ENCODE results near the gene ZNF653. TPM values are rescaled to one million over a fixed set of nuclear protein-coding genes. Genes with fewer than 3 reads are reported as not detected.

Gene ZNF653
- total and polyA plus RNA-seq, 2 of the 8 experiments (the other 6 are each of a cell fraction or from before 2014, with no cell fraction given) = 7.0 to 7.9 TPM

DNA sequence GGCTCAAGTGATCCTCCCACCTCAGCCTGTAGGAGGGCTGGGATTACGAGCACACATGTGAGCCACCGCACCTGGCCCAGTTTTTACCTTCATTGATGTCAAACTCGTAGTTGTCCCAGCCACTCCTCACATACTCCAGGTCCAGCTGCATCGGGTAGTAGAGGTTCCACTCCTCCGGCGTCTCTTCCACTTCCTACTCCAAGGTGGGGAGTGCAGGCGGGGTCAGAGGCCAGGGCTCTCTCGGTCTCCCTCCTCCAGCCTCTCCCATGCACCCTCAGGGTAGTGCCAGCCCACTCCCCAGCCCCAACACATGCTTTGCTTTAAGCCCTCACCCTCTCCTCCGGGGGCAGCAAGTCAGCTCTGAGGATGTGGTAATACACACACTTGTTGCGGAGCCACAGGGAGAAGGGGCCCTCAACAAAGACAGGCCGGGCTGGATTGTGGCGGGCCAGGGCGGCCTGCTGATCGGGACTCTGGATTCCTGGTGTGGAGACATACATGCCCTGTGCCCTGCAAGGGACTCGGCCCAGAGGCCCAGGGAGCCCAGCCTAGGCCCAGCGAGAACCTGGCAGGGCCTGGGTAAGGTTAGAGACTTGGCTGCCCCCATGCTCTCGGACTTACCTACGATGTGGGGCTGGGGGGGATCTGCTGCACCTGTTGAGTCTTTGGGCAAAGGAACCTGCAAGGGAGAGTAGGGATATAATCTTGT, 1.9 kb upstream of the ZNF653 start (continued):
- TF ChIP-seq, protein P1, sequence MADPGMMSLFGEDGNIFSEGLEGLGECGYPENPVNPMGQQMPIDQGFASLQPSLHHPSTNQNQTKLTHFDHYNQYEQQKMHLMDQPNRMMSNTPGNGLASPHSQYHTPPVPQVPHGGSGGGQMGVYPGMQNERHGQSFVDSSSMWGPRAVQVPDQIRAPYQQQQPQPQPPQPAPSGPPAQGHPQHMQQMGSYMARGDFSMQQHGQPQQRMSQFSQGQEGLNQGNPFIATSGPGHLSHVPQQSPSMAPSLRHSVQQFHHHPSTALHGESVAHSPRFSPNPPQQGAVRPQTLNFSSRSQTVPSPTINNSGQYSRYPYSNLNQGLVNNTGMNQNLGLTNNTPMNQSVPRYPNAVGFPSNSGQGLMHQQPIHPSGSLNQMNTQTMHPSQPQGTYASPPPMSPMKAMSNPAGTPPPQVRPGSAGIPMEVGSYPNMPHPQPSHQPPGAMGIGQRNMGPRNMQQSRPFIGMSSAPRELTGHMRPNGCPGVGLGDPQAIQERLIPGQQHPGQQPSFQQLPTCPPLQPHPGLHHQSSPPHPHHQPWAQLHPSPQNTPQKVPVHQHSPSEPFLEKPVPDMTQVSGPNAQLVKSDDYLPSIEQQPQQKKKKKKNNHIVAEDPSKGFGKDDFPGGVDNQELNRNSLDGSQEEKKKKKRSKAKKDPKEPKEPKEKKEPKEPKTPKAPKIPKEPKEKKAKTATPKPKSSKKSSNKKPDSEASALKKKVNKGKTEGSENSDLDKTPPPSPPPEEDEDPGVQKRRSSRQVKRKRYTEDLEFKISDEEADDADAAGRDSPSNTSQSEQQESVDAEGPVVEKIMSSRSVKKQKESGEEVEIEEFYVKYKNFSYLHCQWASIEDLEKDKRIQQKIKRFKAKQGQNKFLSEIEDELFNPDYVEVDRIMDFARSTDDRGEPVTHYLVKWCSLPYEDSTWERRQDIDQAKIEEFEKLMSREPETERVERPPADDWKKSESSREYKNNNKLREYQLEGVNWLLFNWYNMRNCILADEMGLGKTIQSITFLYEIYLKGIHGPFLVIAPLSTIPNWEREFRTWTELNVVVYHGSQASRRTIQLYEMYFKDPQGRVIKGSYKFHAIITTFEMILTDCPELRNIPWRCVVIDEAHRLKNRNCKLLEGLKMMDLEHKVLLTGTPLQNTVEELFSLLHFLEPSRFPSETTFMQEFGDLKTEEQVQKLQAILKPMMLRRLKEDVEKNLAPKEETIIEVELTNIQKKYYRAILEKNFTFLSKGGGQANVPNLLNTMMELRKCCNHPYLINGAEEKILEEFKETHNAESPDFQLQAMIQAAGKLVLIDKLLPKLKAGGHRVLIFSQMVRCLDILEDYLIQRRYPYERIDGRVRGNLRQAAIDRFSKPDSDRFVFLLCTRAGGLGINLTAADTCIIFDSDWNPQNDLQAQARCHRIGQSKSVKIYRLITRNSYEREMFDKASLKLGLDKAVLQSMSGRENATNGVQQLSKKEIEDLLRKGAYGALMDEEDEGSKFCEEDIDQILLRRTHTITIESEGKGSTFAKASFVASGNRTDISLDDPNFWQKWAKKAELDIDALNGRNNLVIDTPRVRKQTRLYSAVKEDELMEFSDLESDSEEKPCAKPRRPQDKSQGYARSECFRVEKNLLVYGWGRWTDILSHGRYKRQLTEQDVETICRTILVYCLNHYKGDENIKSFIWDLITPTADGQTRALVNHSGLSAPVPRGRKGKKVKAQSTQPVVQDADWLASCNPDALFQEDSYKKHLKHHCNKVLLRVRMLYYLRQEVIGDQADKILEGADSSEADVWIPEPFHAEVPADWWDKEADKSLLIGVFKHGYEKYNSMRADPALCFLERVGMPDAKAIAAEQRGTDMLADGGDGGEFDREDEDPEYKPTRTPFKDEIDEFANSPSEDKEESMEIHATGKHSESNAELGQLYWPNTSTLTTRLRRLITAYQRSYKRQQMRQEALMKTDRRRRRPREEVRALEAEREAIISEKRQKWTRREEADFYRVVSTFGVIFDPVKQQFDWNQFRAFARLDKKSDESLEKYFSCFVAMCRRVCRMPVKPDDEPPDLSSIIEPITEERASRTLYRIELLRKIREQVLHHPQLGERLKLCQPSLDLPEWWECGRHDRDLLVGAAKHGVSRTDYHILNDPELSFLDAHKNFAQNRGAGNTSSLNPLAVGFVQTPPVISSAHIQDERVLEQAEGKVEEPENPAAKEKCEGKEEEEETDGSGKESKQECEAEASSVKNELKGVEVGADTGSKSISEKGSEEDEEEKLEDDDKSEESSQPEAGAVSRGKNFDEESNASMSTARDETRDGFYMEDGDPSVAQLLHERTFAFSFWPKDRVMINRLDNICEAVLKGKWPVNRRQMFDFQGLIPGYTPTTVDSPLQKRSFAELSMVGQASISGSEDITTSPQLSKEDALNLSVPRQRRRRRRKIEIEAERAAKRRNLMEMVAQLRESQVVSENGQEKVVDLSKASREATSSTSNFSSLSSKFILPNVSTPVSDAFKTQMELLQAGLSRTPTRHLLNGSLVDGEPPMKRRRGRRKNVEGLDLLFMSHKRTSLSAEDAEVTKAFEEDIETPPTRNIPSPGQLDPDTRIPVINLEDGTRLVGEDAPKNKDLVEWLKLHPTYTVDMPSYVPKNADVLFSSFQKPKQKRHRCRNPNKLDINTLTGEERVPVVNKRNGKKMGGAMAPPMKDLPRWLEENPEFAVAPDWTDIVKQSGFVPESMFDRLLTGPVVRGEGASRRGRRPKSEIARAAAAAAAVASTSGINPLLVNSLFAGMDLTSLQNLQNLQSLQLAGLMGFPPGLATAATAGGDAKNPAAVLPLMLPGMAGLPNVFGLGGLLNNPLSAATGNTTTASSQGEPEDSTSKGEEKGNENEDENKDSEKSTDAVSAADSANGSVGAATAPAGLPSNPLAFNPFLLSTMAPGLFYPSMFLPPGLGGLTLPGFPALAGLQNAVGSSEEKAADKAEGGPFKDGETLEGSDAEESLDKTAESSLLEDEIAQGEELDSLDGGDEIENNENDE (IDR thresholded peaks at IDR 0.05; ENCODE audit: insufficient replicate concordance, low read length) = no peak
- TF ChIP-seq TAF7 (optimal IDR thresholded peaks at IDR 0.05; ENCODE audit: borderline replicate concordance, low read depth, low read length) (no peak), FOSL1 (IDR thresholded peaks at IDR 0.05; ENCODE audit: insufficient read depth, low read depth, low read length) (no peak), RBBP5 (IDR thresholded peaks at IDR 0.05; ENCODE audit: borderline replicate concordance, low read depth, low read length) (no peak), YY1 (IDR thresholded peaks at IDR 0.05; ENCODE audit: low read depth, low read length) (no peak), RAD21 (IDR thresholded peaks at IDR 0.05 in 1 of 2, conservative IDR thresholded peaks at IDR 0.05 in 1 of 2; ENCODE audit: low read depth in 2 of 2, low read length in 2 of 2) (no peak), TEAD4 (IDR thresholded peaks at IDR 0.05; ENCODE audit: low read depth, low read length) (no peak), TBP (IDR thresholded peaks at IDR 0.05; ENCODE audit: low read depth, low read length) (no peak)
- TF ChIP-seq, protein P2, sequence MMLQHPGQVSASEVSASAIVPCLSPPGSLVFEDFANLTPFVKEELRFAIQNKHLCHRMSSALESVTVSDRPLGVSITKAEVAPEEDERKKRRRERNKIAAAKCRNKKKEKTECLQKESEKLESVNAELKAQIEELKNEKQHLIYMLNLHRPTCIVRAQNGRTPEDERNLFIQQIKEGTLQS (IDR thresholded peaks at IDR 0.05; ENCODE audit: insufficient read depth, low read depth, low read length) = no peak
